Thyroid gland (tissue), 4 donors: ENCODE results near the gene KCNJ12.

ENCODE experiments used
- CTCF ChIP-seq, 6 experiments: fragments of 200-600 bp in 3 of 6; fragments of 450-650 bp in 3 of 6; sonication (generic) in 3 of 6; IDR thresholded peaks; one replicate each; pipeline ENCODE4 v1.5.1; 2016 to 2019; ENCODE audit warnings: antibody characterized with exemption in 6 of 6, mild to moderate bottlenecking in 2 of 6, inconsistent platforms in 1 of 6, moderate library complexity in 1 of 6
- POLR2A ChIP-seq, 2 donors: fragments of 450-650 bp; IDR thresholded peaks; one replicate each; pipeline ENCODE4 v1.6.1; 2017; ENCODE audit warnings: antibody characterized with exemption in 2 of 2, mild to moderate bottlenecking in 2 of 2, moderate library complexity in 1 of 2

- TF ChIP-seq CTCF (IDR thresholded peaks at IDR 0.05) (no peak), POLR2A (IDR thresholded peaks at IDR 0.05) (no peak)
These were observed 81.9 kb downstream of the KCNJ12 start for GRCh38 chr17:21458054-21458453.
